ENCODE results near the gene A2ML1.

- TF ChIP-seq, protein P1, sequence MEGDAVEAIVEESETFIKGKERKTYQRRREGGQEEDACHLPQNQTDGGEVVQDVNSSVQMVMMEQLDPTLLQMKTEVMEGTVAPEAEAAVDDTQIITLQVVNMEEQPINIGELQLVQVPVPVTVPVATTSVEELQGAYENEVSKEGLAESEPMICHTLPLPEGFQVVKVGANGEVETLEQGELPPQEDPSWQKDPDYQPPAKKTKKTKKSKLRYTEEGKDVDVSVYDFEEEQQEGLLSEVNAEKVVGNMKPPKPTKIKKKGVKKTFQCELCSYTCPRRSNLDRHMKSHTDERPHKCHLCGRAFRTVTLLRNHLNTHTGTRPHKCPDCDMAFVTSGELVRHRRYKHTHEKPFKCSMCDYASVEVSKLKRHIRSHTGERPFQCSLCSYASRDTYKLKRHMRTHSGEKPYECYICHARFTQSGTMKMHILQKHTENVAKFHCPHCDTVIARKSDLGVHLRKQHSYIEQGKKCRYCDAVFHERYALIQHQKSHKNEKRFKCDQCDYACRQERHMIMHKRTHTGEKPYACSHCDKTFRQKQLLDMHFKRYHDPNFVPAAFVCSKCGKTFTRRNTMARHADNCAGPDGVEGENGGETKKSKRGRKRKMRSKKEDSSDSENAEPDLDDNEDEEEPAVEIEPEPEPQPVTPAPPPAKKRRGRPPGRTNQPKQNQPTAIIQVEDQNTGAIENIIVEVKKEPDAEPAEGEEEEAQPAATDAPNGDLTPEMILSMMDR (conservative IDR thresholded peaks at IDR 0.05; ENCODE audit: low read depth, low read length) = no peak
- TF ChIP-seq EZH2 (IDR thresholded peaks at IDR 0.05; ENCODE audit: borderline replicate concordance, low read depth, low read length, poor library complexity, severe bottlenecking) = no peak
Measured at GRCh38 chr12:8891976-8892375, 69.6 kb downstream of the A2ML1 start.
